T-helper 17 cell (primary cell): ENCODE results near the gene FTSJ1. TPM values are rescaled to one million over a fixed set of nuclear protein-coding genes. Genes with fewer than 3 reads are reported as not detected.

ENCODE experiments used
- ATAC-seq: fragments of 150-1000 bp; cut with Tn5 transposase; 2 replicates; pipeline ENCODE4 v1.10.0; 2021; ENCODE audit warnings: mild to moderate bottlenecking, moderate library complexity
- DNase-seq, 3 donors: peaks; one replicate each; pipeline versions ENCODE4 v3.0.0 to v3.0.0-alpha.2; 2020 to 2021
- H3K9me3 ChIP-seq: one replicate; pipeline ENCODE4 v1.7.0; 2013; ENCODE audit warnings: low read length, mild to moderate bottlenecking; ENCODE audit not compliant: control insufficient read depth, poor library complexity, severe bottlenecking
- H3K27ac Mint-ChIP-seq: one replicate; pipeline ENCODE4 v1.8.0; 2022; ENCODE audit warnings: mild to moderate bottlenecking, moderate library complexity, mixed read lengths
- H3K27me3 Mint-ChIP-seq: one replicate; pipeline ENCODE4 v1.8.0; 2022; ENCODE audit warnings: mixed read lengths
- H3K36me3 Mint-ChIP-seq: one replicate; pipeline ENCODE4 v1.8.0; 2022; ENCODE audit warnings: low read depth, mixed read lengths
- H3K4me1 Mint-ChIP-seq: one replicate; pipeline ENCODE4 v1.8.0; 2022; ENCODE audit warnings: mild to moderate bottlenecking, mixed read lengths
- H3K4me3 Mint-ChIP-seq: one replicate; pipeline ENCODE4 v1.8.0; 2022; ENCODE audit warnings: mild to moderate bottlenecking, moderate library complexity, mixed read lengths
- total RNA-seq, 4 donors: library from RNA in 2 of 4; stranded (reverse) in 2 of 4; gene quantifications; one replicate each; pipeline ENCODE4 v1.2.3 and lab custom pipeline; 2022 to 2026

The FTSJ1 gene
- total RNA-seq, 2 donors from 2014 or later = 59.9 to 70.1 TPM

DNA sequence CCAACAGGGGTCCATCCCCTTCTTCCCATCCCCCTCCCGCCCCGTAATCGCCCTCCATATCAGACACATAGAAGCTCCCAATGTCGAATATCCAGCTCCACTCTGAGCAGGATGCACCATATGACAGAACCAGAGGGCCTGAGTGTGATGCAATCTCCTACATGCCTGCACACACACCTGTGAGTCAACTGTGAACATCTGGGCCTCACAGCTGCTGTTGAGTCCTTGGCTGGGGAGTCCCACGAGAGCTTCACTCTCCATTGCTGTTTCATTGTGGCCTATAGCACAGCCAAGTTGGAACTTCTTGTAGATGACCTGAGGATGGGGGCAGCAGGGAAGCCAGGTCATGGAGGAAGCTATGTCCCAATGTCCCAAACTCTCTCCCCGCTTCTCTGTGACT, 14.2 kb upstream of the FTSJ1 start:
- Mint-ChIP-seq H3K4me3 (no peak overlapping the region), H3K36me3 (peaks cover 12% of the 10 kb centered on the region), H3K27me3 (no peaks in the 10 kb centered on the region), H3K4me1 (peaks cover 19% of the 10 kb centered on the region), H3K27ac (no peak overlapping the region)
- no peaks in the 10 kb centered on the region for H3K9me3 ChIP-seq
- ATAC-seq (no peak), DNase-seq (no peak)

DNA sequence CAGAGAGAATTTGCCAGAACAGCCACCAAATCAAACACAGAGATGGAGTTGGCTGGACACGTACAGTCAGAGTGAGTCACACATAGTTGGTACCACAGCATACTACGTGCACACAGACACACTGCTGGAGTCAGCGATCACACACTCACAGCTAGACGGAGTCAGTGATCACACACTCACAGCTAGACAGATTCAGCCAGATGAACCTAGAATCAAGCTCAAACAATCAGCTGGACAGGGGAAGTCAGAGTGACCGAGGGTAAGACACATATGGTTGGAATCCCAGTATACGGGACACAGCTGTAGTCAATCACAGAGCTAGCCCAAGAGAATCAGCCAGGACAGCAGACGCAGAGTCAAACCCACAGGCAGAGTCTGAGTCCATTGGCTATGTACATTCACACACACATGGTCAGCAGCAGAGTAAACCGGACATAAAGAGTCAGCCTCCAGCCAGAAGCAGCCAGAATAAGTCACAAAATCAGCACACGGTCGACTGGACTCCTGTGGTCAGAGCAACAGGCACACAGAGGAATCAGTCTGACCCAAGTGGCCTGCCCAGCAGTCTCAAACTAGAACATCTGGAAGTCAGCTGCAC, 10.6 kb upstream of the FTSJ1 start:
- Mint-ChIP-seq H3K4me3 (peak overlapping the region; percentile 53), H3K4me1 (peaks cover 28% of the 10 kb centered on the region), H3K27ac (peak overlapping the region; percentile 67), H3K36me3 (peaks cover 4% of the 10 kb centered on the region), H3K27me3 (no peaks in the 10 kb centered on the region)
- no peak for ATAC-seq
- no peaks in the 10 kb centered on the region for H3K9me3 ChIP-seq
- DNase-seq = no peak

DNA sequence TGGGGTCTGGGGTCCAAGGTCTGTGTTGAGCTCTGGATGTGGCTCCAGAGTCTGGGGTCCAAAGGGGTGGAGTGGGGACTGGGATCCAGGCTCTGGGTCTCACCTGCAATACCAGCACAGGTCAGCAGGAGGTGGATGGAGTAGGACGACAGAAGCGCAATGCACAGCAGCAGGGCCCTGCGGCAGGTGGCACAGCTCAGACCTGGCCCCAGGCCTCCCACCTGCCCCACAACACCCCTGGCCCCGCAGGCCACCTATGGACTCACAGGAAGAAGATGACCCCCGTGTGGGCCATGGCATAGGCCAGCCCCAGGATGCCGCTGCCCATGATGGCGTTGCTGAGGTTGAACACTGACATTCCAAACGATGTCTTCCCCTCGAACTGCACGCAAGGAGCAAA, 9.3 kb upstream of the FTSJ1 start:
- no peak for DNase-seq

DNA sequence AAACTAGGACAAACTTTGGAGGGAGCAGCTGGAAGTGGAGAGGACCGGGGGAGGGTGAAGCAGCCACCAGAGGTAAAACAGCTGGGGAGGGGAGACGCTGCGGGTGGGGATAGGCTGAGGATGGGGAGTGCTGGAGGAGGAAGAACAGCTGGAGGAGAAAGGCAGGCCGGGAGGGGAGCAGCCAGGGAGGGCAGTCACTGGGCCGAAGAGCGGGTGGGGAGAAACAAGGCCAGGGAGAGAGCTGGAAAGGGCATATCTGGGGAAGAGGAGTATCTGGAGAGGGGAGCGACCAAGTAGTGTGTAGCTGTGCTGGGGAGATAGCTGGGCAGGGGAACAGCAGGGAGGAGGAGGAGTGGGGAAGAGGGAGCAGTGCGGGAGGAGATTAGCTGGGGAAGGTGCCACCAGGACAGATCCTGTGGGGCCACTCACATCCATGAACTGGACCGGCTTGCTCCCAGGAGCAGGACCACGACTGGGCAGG, 8.7 kb upstream of the FTSJ1 start:
- DNase-seq (no peak), ATAC-seq (no peak)
- no peaks in the 10 kb centered on the region for H3K9me3 ChIP-seq
- Mint-ChIP-seq H3K27ac (no peak overlapping the region), H3K4me1 (peaks cover 29% of the 10 kb centered on the region), H3K27me3 (no peaks in the 10 kb centered on the region), H3K36me3 (peaks cover 4% of the 10 kb centered on the region), H3K4me3 (peak overlapping the region; percentile 98)

More for the DNA sequence above, 9.3 kb upstream of the FTSJ1 start:
- H3K27me3 Mint-ChIP-seq = no peaks in the 10 kb centered on the region
- H3K4me3 Mint-ChIP-seq = peak overlapping the region; percentile 98
- no peak for ATAC-seq
- no peaks in the 10 kb centered on the region for H3K9me3 ChIP-seq
- peaks cover 29% of the 10 kb centered on the region for H3K4me1 Mint-ChIP-seq
- peaks cover 4% of the 10 kb centered on the region for H3K36me3 Mint-ChIP-seq
- H3K27ac Mint-ChIP-seq = no peak overlapping the region

DNA sequence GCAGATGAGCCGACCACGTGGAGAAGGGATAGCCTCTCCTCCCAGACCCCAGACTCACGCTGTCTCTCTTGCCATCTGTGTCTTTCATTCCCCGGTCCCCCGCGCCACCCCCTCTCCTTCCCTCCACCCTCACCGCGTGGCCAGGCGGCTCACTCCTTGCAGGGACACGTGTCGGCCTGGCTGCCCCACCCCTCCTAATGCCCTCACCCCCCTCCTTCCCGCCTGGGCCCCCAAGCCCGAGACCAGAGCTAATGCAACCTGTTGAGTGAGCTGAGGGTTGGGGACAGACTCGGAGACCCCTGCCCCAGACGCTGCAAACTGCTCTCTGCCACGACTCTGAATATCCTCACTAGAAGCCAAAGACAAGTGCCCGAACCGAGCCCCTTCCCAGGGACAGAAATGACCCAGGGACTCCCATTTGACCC, 7.7 kb upstream of the FTSJ1 start:
- H3K9me3 ChIP-seq = no peaks in the 10 kb centered on the region
- peak in 1 of 3 donors; percentile 15 for DNase-seq
- H3K4me1 Mint-ChIP-seq = peaks cover 29% of the 10 kb centered on the region
- peak overlapping the region; percentile 98 for H3K4me3 Mint-ChIP-seq
- H3K36me3 Mint-ChIP-seq = peaks cover 4% of the 10 kb centered on the region
- no peaks in the 10 kb centered on the region for H3K27me3 Mint-ChIP-seq
- peak overlapping the region; percentile 95 for H3K27ac Mint-ChIP-seq
- peak; percentile 68 for ATAC-seq

DNA sequence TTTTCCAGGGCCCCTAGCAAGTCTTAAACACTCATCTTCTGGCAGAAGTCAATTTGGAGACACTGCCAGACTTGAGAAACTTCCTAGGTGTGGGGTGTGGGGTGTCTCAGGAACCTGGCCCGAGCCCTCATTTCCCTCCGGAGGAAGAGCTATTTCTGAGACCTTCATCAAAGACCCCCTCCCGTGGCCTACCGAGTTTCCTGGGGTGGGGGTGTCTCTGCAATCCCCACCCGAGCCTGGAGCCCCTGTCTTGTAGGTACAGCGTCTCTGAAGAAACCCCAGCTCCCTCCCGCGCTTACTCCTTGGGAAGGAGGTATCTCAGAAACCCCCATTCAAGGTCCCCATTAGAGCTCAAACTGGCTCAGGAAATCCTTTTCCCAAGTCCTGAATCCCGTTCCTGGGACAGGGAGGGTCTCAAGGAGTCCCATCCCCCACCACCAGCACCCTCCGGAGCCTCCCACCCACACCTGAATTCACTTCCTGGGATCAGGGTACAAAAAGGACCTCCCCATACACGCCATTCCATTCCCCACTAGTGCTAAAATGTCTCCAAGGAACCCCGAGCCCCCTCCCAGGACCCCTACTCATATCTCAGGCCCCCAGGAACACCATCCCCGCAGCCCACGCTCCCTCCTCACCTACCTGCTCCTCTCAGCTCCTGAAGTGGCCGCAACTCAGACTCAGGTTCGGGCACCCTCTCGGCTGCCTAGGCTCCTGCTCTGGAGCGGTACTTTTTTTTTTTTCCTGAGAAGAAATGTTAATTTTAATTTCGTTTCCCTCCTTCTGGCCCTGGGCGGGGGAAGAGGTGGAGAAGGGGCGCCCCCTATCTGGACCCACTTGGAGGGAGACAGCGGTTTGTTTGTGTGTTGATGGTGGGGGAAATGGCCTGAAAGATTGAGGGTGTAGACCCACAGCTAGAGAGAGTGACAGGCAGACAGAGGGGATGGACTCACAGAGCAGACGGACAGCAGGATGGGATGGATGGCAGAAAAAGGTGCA, 7.0 kb upstream of the FTSJ1 start:
- Mint-ChIP-seq H3K4me3 (peak overlapping the region; percentile 98), H3K27ac (peak overlapping the region; percentile 95), H3K4me1 (peaks cover 29% of the 10 kb centered on the region), H3K36me3 (peaks cover 4% of the 10 kb centered on the region), H3K27me3 (no peaks in the 10 kb centered on the region)
- ATAC-seq (peak; percentile 54), DNase-seq (peak in 1 of 3 donors; percentile 9)
- no peaks in the 10 kb centered on the region for H3K9me3 ChIP-seq

DNA sequence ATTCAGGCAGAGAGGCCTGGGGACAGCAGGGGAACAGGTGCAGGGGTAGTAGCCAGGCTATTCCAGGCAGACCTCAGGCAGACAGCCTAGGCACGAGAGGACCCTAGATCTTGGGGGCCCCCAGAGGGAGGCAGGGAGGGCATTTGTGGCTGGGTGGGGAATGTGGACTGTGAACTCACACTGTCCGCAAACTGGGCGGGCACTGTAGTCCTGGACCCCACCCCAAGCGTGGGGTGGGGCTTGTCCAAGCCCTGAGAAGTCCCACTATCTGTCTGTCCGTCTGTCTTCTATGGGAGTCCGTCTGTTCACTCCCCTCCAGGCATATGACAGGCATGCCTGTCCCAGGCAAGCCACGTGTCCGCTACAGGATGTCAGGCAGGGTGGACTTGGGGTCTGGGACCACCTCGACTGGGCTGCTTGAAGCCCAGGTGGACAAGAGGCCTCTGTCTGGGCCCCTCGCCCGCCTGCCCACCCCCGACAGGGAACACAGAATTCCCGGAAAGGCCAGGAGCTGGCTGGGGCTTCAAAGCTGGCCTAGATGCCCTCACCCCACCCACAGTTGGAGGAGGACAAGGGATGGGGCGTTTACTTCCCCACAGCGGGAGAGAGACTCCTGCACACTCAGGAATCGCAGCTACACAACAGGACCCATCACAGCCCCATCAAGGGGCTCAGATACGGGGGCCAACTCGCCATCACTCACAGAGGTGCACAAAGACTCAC, 5.7 kb upstream of the FTSJ1 start, which contains the start of gene SLC38A5:
TSS of gene SLC38A5 (minus strand) at position 151 of the 723 bp plus-strand sequence. CDS start 2,336 bp downstream, outside the sequence.
- DNase-seq (no peak), ATAC-seq (no peak)
- H3K27ac Mint-ChIP-seq = peak within 1 kb of the TSS; percentile 95
- no peaks in the 10 kb centered on the region for H3K27me3 Mint-ChIP-seq
- H3K4me3 Mint-ChIP-seq = peak within 1 kb of the TSS; percentile 98
- peaks cover 24% of the 10 kb centered on the region for H3K4me1 Mint-ChIP-seq
- no peaks in the 10 kb centered on the region for H3K9me3 ChIP-seq
- peaks cover 4% of the 10 kb centered on the region for H3K36me3 Mint-ChIP-seq

DNA sequence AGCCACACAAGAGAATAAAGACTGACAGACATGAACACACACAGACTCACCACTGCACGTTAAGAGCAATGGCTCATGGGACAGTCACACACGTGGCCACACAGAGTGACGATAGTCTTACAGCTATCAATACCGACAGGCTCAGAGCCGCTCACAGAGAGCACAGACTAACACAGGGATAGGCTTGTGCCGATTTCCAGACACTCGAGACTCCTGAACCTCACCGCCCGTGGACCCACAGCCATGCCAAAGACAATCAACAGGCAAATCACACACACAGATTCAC, 5.2 kb upstream of the FTSJ1 start:
- H3K27ac Mint-ChIP-seq = no peak overlapping the region
- no peaks in the 10 kb centered on the region for H3K9me3 ChIP-seq
- DNase-seq = no peak
- H3K4me1 Mint-ChIP-seq = peaks cover 20% of the 10 kb centered on the region
- H3K4me3 Mint-ChIP-seq = no peak overlapping the region
- H3K36me3 Mint-ChIP-seq = peaks cover 4% of the 10 kb centered on the region
- no peaks in the 10 kb centered on the region for H3K27me3 Mint-ChIP-seq
- no peak for ATAC-seq

DNA sequence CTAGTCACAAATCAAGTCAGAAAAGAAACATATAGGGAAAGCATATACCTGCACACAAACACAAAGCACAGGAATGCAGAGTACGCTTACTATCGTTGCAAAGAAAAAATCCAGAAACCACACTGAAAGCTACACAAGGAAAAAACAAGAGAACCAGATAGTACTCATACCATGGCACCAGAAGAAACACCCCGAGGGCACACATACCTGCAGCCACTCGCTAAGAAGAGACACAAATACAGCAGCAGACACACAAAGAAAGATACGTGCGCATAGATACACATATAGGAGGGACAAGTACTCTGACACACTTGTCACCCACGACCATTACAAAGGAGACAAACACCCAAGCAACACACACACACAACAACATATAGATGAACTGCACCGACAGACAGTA, 4.5 kb upstream of the FTSJ1 start:
- H3K9me3 ChIP-seq = no peaks in the 10 kb centered on the region
- ATAC-seq = no peak
- Mint-ChIP-seq H3K27ac (no peak overlapping the region), H3K27me3 (no peaks in the 10 kb centered on the region), H3K4me1 (peaks cover 19% of the 10 kb centered on the region), H3K4me3 (no peak overlapping the region), H3K36me3 (peaks cover 4% of the 10 kb centered on the region)
- DNase-seq = no peak

DNA sequence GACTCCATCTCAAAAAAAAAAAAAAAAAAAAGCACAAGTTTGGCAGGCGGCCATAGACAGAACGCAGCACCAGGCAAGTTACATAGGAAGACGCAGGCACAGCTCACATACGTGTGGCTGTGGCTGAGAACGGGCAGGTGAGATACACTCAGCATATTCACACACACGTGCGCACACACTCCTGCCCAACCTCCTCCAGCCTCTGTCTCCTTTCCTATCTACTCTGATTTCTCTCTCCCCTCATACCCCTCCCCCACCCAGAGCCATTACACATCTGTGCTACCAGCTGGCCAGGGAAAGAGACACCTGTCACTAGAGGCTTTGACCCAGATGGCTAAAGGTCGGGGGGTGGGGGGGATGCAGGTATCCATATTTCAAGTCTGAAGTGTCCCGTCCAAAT, 3.8 kb upstream of the FTSJ1 start:
- ATAC-seq (no peak), DNase-seq (no peak)
- no peaks in the 10 kb centered on the region for H3K9me3 ChIP-seq
- Mint-ChIP-seq H3K4me1 (peaks cover 22% of the 10 kb centered on the region), H3K27ac (no peak overlapping the region), H3K27me3 (no peaks in the 10 kb centered on the region), H3K4me3 (no peak overlapping the region), H3K36me3 (peaks cover 2% of the 10 kb centered on the region)

DNA sequence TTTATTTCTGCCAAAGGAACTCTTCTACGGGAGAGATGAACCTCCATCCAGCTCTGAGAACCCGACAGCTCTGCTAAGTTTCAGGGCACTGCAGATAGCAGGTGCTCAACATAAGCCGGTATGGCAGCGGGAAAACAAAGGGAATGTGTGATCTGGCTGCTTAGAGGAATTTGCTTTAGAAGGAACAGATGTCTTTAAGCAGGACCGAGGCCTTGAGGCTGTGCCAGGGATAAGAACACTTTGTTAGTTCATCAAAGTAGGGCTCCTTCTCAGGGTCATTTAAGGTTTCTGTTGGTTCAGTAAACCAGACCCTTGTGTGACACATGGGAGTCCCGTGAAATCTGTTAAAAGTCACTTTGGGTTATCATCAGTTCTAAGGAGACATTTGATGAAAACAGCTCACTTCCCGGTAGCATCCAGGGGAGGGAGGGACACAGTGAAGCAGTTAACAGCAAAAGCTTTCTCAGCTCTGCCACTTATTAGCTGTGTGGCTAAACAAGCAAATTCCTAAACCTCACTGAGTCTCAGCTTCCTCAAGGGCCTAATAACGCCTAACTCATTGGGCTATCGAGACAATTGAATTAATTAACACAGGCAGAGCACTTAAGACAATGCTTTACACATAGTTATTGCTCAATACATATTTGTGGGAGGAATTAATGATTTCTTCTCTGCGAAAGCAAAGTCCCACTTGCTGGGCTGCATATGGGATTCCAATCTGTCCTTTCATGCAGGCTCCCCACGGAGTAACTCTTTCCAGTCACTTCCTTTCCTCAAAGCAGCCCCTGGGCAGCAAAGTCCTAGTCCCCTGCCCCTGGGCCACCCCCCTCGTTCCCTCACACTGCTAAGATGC, 2.9 kb upstream of the FTSJ1 start:
- H3K4me3 Mint-ChIP-seq = no peak overlapping the region
- no peaks in the 10 kb centered on the region for H3K9me3 ChIP-seq
- no peaks in the 10 kb centered on the region for H3K27me3 Mint-ChIP-seq
- peaks cover 24% of the 10 kb centered on the region for H3K4me1 Mint-ChIP-seq
- DNase-seq (no peak), ATAC-seq (no peak)
- peaks cover 2% of the 10 kb centered on the region for H3K36me3 Mint-ChIP-seq
- no peak overlapping the region for H3K27ac Mint-ChIP-seq

DNA sequence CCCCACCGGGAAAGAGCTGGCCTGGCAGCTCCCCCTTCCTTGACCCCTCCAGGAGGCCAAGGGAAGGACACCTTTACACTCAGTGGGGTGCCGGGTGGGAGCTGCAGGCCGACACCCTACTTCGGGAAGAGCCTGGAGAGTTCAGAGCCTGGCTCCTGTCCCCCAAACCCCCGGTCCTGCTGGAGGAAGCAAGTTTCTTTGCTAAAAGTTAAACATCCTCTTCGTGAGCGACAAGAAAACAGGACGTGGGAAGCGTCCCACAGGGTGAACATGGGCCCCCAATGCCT, 2.4 kb upstream of the FTSJ1 start:
- no peaks in the 10 kb centered on the region for H3K9me3 ChIP-seq
- H3K36me3 Mint-ChIP-seq = peaks cover 2% of the 10 kb centered on the region
- H3K4me1 Mint-ChIP-seq = peaks cover 26% of the 10 kb centered on the region
- H3K27ac Mint-ChIP-seq = no peak overlapping the region
- no peak overlapping the region for H3K4me3 Mint-ChIP-seq
- no peaks in the 10 kb centered on the region for H3K27me3 Mint-ChIP-seq
- no peak for DNase-seq
- no peak for ATAC-seq
